ENCODE data around the gene DLL4.
A peak's percentile ranks its signal among the peaks of the same experiment; 100 is the strongest.
"Not testable (repeated sequence)": the region's sequence is repeated elsewhere in the genome, so short reads cannot be mapped to it uniquely, and the experiment has no call there.

Gene DLL4

DNA sequence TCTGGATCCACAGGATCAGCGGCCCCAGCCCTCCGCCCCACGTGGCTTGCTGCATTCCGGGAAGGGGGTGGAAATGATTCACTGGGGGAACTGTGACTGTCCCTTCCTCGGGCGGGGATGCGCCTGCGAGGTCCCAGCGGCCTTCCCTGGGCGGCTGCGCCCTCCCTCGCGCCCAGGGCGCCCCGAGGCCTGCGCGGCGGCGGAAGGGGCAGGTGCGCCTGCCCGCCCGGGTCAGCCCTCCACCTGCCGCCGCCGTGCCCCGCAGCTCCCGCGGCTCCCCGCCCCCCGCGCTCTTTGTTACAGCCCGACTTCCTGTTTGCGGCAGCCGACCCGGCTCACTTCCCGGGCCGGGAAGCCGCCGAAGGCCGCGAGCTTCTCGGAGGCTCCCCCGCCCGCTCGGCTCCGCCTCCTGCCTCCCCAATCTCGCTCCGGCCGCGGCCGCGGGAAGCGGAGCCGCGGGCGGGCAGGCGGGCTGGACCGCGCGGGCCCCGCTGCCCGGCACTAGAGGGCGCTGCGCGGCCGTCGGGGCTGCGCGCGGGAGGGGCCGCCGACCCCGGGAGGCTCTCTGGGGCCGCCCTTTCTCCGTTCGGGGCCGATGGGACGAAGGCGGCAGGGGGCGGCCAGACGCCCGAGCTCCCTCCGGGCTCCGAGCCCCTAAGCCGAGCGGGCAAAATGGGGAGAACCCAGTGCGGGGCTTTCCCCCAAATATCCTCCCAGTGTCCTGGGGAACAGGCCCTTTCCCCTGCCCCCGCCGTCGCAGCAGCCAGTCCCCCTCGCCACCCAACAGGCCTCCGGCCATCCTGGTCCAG lies 12.6 kb downstream of the DLL4 start:
- peak; percentile 96 for DNase-seq (ENCODE audit: low spot score)

DNA sequence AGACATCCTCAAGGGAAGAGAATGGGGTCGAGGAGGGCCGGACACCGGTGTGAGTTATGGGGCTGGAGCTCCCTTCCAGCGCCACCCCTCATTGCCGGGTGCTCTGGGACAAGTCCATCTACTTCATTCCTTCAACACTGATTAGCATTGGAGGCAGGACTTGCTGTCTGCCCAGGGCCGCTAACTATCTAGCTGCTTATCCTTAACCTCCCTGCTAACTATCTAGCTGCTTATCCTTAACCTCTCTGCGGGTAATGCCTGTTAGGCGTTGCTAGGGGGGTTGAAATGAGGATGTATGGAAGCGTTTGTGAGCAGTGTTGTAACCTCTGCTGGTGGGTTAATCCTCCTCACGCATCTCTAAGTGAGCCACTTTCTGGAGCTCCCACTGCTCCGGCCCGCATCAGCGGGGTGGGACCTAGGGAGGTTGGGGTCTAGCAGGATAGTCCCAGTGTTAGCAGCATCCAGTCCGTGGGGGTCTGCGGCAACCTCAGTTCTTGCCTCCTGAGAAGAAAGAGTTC lies 13.3 kb downstream of the DLL4 start:
- no peak for DNase-seq (ENCODE audit: low spot score)

DNA sequence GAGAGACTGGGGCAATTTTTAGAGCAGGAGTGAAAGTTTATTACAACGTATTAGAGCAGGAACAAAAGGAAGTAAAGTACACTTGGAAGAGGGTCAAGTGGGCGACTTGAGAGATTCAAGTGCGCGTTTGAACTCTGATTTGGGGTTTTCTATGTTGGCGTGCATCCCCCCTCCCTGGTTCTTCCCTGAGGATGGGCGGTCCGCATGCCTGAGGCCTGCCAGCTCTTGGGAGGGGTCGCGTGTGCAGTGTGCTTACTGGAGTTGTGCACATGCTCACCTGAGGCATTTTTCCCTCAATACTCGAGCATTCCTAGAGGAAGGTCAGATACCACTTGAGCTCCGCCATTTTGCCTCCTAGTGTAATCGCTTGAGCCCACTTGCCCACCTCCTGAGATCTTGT lies 13.7 kb downstream of the DLL4 start:
- no peak for DNase-seq (ENCODE audit: low spot score)

DNA sequence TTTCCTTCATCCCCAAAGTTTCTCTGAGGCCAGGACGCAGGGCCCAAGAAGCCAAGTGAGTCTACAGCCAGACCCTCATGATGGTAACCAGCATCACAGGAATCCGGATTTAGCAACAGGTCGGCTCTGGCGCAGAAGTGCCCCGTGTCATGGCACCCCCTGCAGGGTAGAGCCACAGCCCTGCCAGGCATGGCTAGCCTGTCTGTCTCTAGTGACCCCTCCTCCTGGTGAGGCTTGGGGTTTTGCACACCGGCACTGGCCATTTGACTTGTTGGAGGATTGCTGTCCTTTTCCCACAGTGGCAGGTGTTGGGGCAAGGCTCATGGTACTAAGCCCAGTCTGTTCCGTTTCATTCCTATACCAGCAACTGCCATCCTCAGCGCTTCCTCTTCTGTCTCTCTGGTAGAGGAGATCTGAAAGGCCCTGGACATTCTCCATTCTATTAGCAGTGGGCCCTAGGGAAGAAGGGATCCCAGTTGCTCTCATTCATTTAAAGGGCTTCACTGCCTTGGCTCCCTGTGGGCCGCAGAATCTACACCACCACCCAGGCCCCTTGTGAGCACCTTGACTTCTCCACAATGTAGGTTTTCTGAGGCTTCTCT lies 14.7 kb downstream of the DLL4 start:
- no peak for DNase-seq (ENCODE audit: low spot score)

DNA sequence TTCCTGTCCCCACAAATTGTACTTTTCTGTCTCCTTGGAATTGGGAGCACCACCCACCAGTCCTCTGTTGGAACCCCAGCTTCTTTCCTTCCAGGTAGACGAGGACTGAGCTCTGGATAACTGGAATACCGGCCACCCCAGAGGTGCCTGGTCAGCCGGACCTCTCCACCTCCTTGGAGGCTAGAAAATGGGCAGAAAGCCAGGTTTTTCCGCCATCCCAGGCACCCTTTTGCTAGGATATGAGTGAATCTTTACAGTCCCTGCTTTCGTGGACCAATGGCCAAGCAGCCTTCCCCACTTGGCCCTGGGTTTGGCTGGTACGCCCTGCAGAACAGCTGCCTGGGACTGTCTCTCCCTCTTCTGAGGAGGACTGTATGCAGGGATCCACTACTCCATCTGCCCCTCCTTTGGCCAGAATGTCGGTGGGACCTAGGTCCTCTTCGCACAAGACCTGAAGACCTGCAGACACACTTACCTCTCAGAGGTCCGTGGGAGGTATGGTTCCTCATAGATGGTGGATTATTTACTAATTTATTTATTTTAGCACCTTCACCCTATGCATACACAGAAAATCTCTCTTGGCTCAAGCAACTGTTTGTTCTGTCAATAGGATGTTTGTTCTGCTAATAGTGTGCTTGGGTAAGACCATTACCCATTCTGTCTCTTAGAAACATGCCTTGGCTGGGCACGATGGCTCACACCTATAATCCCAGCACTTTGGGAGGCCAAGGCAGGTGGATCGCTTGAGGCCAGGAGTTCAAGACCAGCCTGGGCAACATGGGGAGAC lies 15.6 kb downstream of the DLL4 start:
- DNase-seq (ENCODE audit: low spot score), result no peak

DNA sequence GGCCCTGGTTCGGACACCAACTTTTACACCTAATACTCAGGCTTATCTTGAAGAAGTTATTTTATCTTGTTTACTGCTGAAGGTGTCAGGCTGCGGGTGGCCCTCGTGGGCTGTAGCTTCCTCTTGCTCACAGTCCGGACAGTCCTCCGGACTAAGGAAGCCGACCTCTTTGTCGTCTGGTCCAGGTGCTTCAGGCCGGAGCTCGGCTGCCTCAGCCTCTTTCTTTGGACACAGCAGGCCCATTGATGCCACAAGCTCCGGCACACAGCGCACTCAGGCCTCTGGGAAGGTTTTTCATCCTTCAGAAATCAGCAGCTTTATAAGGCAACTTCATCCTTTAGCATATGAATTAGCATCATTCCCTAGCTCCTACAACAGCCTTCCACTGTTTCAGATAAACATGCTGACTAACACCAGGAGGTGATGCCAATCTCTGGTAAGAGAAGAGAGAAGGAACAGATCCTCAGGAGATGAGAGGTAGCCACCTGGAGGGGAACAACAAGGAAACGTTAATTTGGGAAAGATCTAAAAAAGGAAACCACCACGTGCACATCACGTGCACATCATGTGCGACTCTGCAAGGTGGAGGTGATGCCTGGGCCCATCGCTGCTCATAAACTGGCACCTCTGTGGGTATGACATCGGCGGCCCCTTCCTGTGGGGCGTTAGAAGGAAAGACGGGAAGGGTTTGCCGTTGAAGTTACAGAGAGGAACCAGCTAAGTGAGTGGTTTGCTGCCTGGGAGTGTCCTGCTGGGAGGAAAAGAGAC lies 19.8 kb downstream of the DLL4 start:
- DNase-seq (ENCODE audit: low spot score), result no peak

DNA sequence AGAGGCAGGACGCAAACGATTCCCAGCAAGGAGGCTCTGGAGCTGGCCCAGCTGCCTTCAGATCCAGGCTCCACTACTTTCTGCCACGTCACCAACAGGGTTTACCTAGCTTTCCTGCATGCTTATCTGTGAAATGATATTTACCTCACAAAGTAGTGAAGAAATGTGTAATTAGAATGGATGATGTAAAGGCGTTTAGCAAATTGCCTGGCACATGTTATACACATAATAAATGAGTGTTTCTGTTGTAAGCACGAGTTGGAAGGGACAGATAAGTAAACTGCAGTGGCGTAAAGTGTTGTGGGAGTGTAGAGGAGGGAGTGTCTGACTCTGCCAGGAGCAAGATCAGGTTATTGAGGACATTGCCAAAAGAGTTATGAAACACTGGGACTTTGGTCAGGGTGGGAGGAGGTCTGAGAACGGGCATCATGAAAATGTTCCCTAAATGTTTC lies 20.6 kb downstream of the DLL4 start:
- DNase-seq (ENCODE audit: low spot score), result no peak

DNA sequence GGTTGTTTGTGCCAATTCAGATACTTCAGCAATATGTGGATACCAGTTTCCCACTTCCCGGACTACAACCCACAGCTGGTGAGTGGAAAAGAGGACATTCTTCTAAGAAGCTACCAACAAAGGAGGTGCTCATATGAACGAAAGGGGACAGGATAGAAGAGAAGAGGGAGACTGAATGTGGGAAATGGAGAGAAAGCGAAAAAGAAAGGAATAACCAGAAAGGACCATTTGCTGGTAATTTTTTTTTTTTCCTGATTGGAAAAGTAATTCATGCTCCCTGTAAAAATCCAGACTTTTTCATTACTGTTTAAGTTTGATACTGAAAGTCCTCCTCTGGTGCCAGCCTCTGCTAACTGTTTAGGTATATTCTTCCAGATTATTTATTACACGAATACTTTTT lies 22.6 kb downstream of the DLL4 start:
- DNase-seq (ENCODE audit: low spot score), result no peak

DNA sequence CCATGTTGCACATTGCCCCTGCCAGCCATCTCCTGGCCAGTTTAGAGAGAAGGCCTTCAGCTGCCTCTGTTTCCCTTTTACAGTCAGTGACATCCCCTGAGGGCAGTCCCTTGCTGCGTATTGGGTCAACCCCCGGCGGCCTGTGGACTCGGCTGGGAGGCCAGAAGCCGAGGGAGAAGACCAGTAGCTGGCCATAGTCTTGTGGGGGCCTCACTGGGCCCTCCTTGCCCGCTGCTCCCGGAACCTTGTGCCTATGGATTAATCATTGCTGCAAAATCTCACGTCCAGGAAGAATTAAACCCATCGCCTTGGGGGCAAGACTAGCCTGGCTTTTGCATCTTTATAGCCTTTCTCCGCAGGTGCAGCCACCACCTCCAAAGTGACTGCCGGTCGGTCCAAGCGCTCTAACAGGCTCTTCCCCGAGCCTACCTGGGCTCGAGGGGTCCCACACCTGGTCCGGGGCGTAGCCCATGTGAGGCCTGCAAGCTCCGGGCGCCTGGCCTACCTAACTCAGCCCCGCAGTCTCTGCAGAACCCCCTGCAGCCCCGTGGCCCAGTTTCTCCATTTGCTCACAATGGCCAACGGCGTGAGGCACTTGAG lies 23.3 kb downstream of the DLL4 start:
- DNase-seq (ENCODE audit: low spot score), result no peak

DNA sequence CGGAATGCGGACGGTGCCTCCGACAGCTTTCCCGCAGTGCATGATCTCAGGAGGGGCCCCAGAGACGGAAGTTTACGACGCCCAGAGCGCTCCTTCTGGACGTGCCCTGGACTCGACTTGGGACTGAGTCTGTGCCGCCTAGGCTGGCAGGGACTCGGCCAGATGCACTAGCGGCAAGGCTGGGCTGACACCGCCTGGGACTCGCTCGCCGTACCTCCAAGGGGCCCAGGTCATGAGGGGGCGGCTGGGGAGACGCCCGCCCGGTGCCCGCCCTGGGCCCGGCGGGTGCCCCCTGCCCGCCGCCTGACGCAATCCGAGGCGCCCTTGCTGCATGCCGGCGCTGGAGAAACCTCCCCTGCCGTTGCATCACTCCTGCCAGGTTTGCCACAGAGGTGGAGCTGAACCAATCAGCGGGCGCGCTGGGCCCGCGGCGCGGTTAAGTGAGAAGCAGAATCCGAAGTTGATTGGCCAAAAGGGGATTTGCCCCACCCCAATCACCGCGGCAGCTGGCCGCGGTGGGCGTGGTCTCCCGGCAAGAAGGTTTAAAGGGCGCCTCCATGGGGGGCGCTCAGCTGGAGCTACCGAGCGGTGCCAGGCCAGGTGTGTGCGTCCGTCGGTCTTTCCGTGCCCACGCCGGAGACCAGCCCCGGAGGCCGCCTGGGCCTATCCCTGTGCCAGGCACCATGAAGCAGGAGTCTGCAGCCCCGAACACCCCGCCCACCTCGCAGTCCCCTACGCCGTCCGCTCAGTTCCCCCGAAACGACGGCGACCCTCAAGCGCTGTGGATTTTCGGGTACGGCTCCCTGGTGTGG lies 24.0 kb downstream of the DLL4 start, which contains the start of gene CHAC1:
CHAC1 (plus strand) TSS at position 571 of the 812 bp plus-strand sequence; CDS start at position 684, 113 bp downstream.
- peak; percentile 100 for DNase-seq (ENCODE audit: low spot score)

DNA sequence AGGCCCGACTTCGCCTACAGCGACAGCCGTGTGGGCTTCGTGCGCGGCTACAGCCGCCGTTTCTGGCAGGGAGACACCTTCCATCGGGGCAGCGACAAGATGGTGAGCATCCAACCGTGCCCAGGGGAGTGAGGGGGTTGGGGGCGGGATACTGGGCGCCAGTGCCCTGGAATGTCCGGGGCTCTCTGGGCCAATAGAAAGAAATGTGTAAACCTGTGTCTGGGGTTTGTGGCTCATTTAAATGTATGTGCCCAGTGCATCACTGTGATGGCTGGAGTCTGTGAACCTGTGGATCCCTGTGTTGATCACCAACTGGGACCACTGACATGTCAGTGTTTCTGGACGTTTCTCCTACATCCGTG lies 24.6 kb downstream of the DLL4 start:
- no peak for DNase-seq (ENCODE audit: low spot score)

DNA sequence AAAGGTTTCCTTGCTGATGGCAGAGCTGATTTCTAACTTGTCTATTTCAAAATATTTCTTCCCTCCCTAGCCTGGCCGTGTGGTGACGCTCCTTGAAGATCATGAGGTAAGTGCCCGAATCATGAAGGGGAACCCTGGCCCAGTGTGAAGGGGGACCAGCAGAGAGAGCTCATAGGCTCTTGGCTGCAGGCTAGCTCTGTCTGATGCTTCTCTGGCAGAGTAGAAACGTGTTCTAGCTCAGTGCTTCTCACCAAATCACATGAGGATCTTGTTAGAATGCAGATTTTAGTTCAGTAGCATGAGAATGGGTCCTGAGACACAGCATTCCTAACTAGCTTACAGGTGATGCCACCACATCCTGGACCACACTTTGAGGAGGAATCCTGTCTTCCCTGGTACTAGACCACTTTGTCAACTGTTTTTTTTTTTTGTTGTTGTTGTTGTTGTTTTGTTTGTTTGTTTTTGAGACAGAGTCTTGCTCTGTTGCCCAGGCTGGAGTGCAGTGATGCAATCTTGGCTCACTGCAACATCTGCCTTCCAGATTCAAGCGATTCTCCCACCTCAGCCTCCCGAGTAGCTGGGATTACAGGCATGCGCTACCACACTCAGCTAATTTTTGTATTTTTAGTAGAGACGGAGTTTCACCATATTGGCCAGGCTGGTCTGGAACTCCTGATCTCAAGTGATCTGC lies 25.2 kb downstream of the DLL4 start:
- not testable (repeated sequence) for DNase-seq (ENCODE audit: low spot score)

DNA sequence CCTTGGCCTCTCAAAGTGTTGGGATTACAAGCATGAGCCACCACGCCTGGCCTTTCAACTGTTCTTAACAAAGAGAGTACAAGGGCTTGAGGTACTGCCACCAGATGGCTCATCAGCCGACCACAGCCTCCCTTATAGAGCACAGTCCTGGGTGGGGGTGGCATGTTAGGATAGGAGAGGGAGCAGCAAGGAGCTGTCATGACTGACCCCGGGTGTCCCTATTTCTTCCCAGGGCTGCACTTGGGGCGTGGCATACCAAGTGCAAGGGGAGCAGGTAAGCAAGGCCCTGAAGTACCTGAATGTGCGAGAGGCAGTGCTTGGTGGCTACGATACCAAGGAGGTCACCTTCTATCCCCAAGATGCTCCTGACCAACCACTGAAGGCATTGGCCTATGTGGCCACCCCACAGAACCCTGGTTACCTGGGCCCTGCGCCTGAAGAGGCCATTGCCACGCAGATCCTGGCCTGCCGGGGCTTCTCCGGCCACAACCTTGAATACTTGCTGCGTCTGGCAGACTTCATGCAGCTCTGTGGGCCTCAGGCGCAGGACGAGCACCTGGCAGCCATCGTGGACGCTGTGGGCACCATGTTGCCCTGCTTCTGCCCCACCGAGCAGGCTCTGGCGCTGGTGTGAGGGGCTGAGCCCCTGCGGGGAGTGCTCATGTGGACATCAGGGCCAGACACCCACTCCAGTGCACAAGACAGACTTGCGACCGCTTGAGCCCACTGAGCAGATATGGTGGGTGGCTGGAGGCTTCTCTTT lies 26.2 kb downstream of the DLL4 start:
- DNase-seq (ENCODE audit: low spot score), result no peak

DNA sequence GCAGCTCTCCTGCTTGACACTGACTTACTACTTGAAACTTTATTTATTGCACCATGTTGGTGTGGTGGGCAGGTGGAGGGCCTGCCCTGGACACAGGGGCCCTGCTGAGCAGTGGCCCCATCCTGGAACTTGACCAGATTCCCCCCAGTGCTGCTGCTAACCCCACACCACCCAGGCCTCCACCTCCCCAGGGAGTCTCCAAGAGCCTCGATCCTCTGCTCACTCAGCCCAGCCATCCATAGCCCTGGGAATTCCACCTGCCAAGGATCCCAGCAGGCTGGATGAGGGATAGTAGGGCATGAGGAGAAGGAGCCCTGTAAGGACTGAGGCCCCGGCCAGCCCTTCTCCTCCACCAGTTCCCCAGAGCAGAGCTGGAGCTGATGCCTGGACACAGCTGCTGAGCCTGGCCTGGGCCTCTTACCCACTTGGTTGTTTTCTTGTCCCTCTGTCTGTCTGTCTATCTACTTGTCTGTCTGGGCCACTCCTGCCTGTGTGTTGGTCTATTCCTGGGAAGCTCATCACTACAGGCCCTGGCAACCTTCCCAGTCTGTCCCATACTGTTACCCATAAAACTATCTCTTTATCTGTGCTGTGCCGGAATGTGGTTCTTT lies 26.9 kb downstream of the DLL4 start:
- DNase-seq (ENCODE audit: low spot score), result no peak

DNA sequence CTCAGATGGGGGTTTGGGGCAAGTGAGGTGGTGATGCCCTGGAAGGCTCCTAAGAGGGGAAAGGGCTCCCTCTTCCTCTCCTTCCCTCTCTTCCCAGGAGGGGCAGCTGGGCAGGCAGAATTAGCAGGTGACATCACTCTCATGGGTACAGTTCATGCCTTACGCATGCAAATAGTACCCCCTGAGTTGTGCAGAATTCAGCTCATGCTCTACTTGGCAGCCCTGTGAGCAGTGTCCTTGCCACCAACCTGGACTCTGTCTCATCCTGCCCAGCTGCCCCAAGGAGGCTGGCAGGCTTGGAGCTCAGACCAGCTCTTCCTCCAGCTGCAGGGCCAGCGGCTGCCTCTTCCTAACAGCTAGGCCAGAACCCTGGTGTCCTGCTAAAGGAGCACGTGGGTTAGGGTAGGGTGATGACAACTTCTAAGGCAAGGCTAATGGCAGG lies 27.4 kb downstream of the DLL4 start:
- no peak for DNase-seq (ENCODE audit: low spot score)

DNA sequence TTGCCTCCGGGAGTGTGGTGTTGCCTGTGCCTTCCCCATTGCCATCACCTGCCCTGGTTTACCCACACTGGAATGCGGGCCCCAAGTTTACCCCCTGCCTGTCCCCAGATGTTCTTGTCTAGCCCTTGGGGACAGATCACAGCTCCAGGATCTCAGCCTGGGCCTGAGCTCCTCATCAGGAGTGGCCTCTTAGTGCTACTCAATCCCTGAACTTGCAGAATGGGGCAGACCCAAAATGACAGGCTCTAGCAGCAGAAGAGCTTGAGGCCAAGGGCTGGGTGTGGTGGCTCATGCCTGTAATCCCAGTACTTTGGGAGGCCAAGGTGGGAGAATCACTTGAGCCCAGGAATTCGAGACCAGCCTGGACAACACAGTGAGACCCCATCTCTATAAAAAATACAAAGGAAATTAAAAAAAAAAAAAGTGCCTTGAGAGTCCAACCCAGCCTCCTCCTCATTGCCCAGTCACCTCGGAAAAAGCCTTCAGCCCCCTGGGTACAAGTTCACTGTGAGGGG lies 28.0 kb downstream of the DLL4 start:
- no peak for DNase-seq (ENCODE audit: low spot score)

DNA sequence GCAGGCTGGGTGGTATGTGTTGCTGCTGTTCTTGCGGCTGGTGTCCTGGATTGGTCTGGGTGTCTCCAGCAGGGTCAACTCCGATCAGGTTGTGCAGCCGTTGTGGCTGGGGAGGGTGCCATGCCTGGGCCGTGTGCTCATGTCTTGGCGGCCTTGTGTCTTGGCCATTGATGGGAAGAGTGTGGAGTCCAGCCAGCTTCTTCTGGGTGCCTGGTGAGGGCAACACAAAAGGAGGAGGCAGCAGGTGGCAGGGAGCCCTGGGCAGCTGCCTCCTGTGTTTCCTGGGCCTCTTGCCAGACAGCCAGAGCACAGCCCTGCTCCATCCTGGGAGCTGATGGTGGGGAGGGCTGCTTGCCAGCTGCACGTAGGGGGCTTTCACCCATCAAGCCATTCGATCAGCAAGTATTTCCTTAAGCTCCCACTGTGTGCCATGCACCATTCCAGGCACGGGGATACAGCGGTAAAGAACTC lies 28.5 kb downstream of the DLL4 start:
- DNase-seq (ENCODE audit: low spot score), result no peak

DNA sequence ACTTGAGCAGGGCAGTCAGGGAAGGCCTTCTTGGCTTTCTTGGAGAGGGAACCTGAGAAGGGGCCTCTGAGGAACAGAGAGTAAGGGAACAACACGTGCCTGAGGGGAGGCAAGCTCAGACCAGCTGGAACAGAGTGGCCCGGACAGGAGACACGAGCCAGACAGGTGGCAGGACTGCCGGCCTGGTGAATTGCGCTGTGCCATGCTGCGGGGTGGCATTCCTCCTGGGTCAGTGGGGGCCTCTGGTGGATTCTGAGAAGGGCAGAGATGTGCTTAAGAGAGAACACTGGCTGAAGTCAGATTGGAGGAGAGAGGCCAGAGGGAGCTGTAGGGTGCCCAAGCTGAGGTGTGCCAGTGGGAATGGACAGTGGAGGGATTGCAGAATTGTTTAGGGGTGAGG lies 29.0 kb downstream of the DLL4 start:
- DNase-seq (ENCODE audit: low spot score), result no peak
